Measurements from ENCODE around the gene DYRK1B.

The DYRK1B gene

DNA sequence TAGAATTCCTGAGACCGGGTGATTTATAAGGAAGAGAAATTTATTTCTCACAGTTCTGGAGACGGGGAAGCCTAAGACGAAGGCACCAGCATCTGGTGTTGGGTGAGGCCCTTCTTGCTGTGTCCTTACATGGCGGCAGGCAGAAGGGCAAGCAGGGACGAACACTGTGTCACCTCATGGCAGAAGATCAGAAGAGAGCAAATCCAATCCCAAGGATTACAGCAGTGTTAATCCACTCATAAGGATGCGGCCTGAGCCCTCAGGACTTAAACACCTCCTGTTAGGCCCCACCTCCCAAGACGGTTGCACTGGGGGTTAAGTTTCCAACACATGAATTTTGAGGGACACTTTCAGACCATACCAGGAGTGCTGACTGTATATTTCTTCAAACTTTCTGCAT, 18.9 kb upstream of the DYRK1B start:
- in situ Hi-C loops (cut with HindIII; ENCODE audit: low pct_ligation_motif_present, low sequenced_read_pairs), result no loop called here
- H3K27ac ChIP-seq, result no peak overlapping the region
- H3K27me3 ChIP-seq (replicated peaks), result no peaks in the 10 kb centered on the region
- DNase-seq, result no peak
- TF ChIP-seq, protein P1, sequence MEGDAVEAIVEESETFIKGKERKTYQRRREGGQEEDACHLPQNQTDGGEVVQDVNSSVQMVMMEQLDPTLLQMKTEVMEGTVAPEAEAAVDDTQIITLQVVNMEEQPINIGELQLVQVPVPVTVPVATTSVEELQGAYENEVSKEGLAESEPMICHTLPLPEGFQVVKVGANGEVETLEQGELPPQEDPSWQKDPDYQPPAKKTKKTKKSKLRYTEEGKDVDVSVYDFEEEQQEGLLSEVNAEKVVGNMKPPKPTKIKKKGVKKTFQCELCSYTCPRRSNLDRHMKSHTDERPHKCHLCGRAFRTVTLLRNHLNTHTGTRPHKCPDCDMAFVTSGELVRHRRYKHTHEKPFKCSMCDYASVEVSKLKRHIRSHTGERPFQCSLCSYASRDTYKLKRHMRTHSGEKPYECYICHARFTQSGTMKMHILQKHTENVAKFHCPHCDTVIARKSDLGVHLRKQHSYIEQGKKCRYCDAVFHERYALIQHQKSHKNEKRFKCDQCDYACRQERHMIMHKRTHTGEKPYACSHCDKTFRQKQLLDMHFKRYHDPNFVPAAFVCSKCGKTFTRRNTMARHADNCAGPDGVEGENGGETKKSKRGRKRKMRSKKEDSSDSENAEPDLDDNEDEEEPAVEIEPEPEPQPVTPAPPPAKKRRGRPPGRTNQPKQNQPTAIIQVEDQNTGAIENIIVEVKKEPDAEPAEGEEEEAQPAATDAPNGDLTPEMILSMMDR (IDR thresholded peaks at IDR 0.05; ENCODE audit: low read depth, low read length, missing control alignments), result no peak
- H3K36me3 ChIP-seq (replicated peaks), result no peaks in the 10 kb centered on the region
- H3K4me3 ChIP-seq (ENCODE audit: low read depth, low read length), result no peak overlapping the region

DNA sequence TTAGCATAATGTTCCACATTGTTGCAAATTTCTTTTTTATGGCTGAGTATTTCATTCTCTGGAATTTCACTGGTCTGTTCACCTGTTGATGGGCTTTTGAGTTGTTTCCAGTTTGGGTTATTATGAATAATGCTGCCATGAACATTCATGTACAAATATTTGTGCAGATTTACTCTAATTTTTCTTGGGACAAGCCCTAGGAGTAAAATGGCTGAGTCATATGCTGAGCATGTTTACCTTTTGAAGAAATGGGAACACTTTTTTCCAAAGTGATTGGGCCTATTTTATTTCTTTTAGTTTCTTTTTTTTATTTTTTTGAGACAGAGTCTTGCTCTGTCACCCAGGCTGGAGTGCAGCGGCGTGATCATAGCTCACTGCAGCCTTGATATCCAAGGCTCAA, 16.9 kb upstream of the DYRK1B start:
- DNase-seq, result no peak
- Histone ChIP-seq H3K4me3 (ENCODE audit: low read depth, low read length) (no peak overlapping the region), H3K36me3 (replicated peaks) (no peaks in the 10 kb centered on the region), H3K27me3 (replicated peaks) (no peaks in the 10 kb centered on the region), H3K27ac (no peak overlapping the region)
- in situ Hi-C loops (cut with HindIII; ENCODE audit: low pct_ligation_motif_present, low sequenced_read_pairs), result no loop called here
- TF ChIP-seq, protein P1 (IDR thresholded peaks at IDR 0.05; ENCODE audit: low read depth, low read length, missing control alignments), result no peak

DNA sequence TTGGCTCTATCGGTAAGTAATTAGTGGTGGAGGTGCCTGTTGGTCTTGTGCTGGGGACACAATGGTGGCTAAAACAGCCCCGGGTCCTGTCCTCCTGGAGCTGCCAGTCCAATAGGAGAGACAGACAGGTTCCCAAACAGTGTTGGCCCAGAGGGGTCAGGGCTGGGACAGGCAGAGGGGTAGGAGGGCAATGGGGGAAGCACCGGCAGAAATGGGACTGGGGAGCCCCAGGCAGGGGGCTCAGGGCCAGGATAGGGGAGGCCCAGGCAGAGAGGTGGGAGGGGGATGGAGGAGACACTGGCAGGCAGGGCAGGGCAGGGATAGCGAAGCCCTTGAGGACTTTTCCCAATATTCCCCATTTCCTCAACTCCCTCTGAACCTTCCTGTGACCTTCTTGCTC, 14.4 kb upstream of the DYRK1B start:
- TF ChIP-seq, protein P1 (IDR thresholded peaks at IDR 0.05; ENCODE audit: low read depth, low read length, missing control alignments), result no peak
- in situ Hi-C loops (cut with HindIII; ENCODE audit: low pct_ligation_motif_present, low sequenced_read_pairs), result no loop called here

DNA sequence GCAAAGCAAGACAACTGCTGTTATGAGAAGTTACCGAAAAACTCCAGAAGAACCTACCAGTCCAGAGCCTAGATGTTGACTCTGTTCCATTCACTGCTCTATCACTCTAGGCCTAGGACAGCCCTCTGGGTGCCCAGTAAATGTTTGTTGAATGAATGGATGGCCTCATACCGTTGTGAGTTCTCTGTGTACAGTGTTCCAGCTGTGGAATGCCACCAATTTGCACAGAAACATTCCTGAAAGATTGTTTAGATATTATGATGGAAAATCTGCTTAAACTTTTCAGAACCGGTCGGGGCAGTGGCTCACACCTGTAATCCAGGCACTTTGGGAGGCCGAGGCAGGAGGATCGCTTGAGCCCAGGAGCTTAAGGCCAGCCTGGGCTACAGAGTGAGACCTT, 13.6 kb upstream of the DYRK1B start:
- in situ Hi-C loops (cut with HindIII; ENCODE audit: low pct_ligation_motif_present, low sequenced_read_pairs), result no loop called here
- H3K36me3 ChIP-seq (replicated peaks), result no peaks in the 10 kb centered on the region
- H3K4me3 ChIP-seq (ENCODE audit: low read depth, low read length), result no peak overlapping the region
- no peak for DNase-seq
- TF ChIP-seq, protein P1 (IDR thresholded peaks at IDR 0.05; ENCODE audit: low read depth, low read length, missing control alignments), result no peak
- no peak overlapping the region for H3K27ac ChIP-seq
- no peaks in the 10 kb centered on the region for H3K27me3 ChIP-seq (replicated peaks)

More for the DNA sequence above, 14.4 kb upstream of the DYRK1B start:
- Histone ChIP-seq H3K27ac (no peak overlapping the region), H3K4me3 (ENCODE audit: low read depth, low read length) (no peak overlapping the region), H3K36me3 (replicated peaks) (no peaks in the 10 kb centered on the region), H3K27me3 (replicated peaks) (no peaks in the 10 kb centered on the region)
- DNase-seq, result no peak

DNA sequence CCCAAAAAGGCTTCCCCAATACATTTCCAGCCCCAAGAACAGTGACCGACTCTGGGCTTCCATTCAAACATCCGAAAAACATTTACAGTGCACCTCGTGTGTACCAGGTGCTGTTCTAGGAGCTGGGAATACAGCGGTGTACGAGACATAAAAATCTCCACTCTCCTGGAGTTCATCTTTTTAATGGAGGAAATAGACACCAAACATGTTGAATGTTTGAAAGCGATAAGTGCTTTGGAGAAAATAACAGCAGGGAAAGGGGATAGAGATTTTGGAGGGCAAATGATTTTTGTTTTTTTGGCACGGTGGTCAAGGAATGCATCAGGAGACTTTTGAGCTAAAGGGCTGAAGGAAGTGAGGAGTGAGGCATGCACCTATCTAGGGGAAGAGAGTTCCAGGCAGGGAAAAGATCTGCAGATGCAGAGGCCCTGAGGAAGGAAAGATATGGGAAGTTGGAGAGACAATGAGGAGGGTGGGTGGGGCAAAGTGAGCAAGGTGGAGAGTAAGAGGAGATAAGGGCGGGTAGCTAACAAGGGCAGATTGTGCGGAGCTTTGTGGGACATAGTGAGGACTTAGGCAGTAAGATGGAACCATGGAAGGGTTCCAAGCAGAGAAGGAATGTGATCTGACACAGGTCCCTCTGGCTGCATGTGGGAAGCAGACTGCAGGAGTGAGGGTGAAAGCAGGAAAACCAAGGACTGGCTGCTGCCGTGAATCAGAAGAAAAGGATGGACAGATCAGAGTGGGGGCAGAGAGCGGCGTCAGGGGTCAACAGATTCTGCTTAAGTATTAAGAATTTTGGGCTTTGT, 12.9 kb upstream of the DYRK1B start:
- TF ChIP-seq, protein P1 (IDR thresholded peaks at IDR 0.05; ENCODE audit: low read depth, low read length, missing control alignments), result no peak
- no peak for DNase-seq
- Histone ChIP-seq H3K27me3 (replicated peaks) (no peaks in the 10 kb centered on the region), H3K4me3 (ENCODE audit: low read depth, low read length) (peak overlapping the region; percentile 84), H3K27ac (peak overlapping the region; percentile 9), H3K36me3 (replicated peaks) (no peaks in the 10 kb centered on the region)
- in situ Hi-C loops (cut with HindIII; ENCODE audit: low pct_ligation_motif_present, low sequenced_read_pairs), result no loop called here
